Common myeloid progenitor, CD34-positive (primary cell): ENCODE results near the gene CHI3L2.

ENCODE experiments used
- CTCF ChIA-PET: fragments of 350-600 bp; sonication (Branson Sonifier 250); formaldehyde crosslinking; loops from one replicate; lab custom pipeline; 2021; ENCODE audit warnings: antibody characterized with exemption; lab: Charles Lee
- POLR2A ChIA-PET: fragments of 350-600 bp; sonication (Branson Sonifier 250); formaldehyde crosslinking; loops from one replicate; lab custom pipeline; 2021; ENCODE audit warnings: antibody characterized with exemption; lab: Charles Lee
- DNase-seq, 3 donors: peaks; one replicate each; pipeline versions ENCODE4 v3.0.0 to v3.0.0-alpha.2; 2013
- H3K27ac ChIP-seq, 2 experiments: 1 replicate in 1 of 2; 2 replicates in 1 of 2; pipeline ENCODE4 v1.7.0; 2013; ENCODE audit warnings: inconsistent platforms in 2 of 2, low read length in 2 of 2, mild to moderate bottlenecking in 2 of 2, low read depth in 1 of 2, moderate library complexity in 1 of 2; ENCODE audit not compliant: severe bottlenecking in 2 of 2, insufficient read depth in 1 of 2, poor library complexity in 1 of 2
- H3K27me3 ChIP-seq, 5 experiments: replicated peaks in 2 of 5; 1 replicate in 3 of 5; 2 replicates in 2 of 5; pipeline versions ENCODE4 v1.6.1 to v1.7.0; 2013; ENCODE audit warnings: low read length in 4 of 5, mild to moderate bottlenecking in 2 of 5, moderate library complexity in 2 of 5, inconsistent platforms in 1 of 5; ENCODE audit not compliant: insufficient read depth in 5 of 5, control insufficient read depth in 4 of 5
- H3K36me3 ChIP-seq, 4 experiments: 1 replicate in 2 of 4; 2 replicates in 2 of 4; pipeline versions ENCODE4 v1.6.1 to v1.7.0; 2013; ENCODE audit warnings: low read length in 3 of 4, control low read depth in 1 of 4, mild to moderate bottlenecking in 1 of 4; ENCODE audit not compliant: control insufficient read depth in 4 of 4, insufficient read depth in 4 of 4
- H3K4me1 ChIP-seq, 4 experiments: 1 replicate in 3 of 4; 2 replicates in 1 of 4; pipeline versions ENCODE4 v1.6.1 to v1.7.1; 2013; ENCODE audit warnings: low read length in 3 of 4, mild to moderate bottlenecking in 3 of 4, control low read depth in 1 of 4, inconsistent platforms in 1 of 4, moderate library complexity in 1 of 4; ENCODE audit not compliant: control insufficient read depth in 4 of 4, insufficient read depth in 4 of 4; ENCODE audit errors: control extremely low read depth in 1 of 4
- H3K4me3 ChIP-seq, 7 experiments: 1 replicate in 4 of 7; 2 replicates in 3 of 7; pipeline versions ENCODE4 v1.5.1 to v1.7.0; 2013; ENCODE audit warnings: mild to moderate bottlenecking in 7 of 7, low read length in 6 of 7, moderate library complexity in 6 of 7, inconsistent platforms in 2 of 7, low read depth in 2 of 7, control low read depth in 1 of 7; ENCODE audit not compliant: insufficient read depth in 4 of 7, control insufficient read depth in 1 of 7; ENCODE audit errors: extremely low read depth in 1 of 7
- H3K9me3 ChIP-seq, 5 experiments: 1 replicate in 4 of 5; 2 replicates in 1 of 5; pipeline versions ENCODE4 v1.6.1 to v1.7.1; 2013; ENCODE audit warnings: low read length in 4 of 5, mild to moderate bottlenecking in 2 of 5, inconsistent platforms in 1 of 5, low read depth in 1 of 5, moderate library complexity in 1 of 5; ENCODE audit not compliant: control insufficient read depth in 4 of 5, insufficient read depth in 2 of 5; ENCODE audit errors: control extremely low read depth in 1 of 5
- WGBS: methylation state at CpG from one replicate; pipeline ENCODE4 v1.1.5; 2013; ENCODE audit not compliant: insufficient coverage; 5-methylcytosine and 5-hydroxymethylcytosine counted together

CHI3L2 gene

DNA sequence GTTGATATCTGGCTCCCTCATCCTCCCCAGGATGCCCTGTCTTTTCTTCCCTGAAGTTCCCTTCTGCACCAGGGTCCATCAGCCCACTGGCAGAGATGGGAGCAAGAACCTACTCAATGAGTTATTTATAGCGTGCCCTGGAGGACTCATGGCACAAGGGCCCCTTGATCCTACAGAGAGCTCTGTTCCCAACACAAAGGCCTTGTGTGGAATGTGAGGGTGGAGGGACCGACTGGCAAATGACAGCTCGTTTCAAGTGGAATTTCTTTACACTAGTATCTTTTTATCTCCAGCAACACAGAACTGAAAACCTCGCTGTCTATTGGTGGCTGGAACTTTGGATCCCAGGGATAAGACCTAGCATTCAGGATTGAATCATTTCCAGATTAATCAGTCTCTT is 22.4 kb downstream of the CHI3L2 start:
- H3K9me3 ChIP-seq: no peaks in the 10 kb centered on the region
- H3K27ac ChIP-seq: no peak overlapping the region
- ChIA-PET CTCF (no interaction called here), POLR2A (no interaction called here)
- WGBS: 90% methylated on average over 3 of the region's 4 CpGs
- no peaks in the 10 kb centered on the region for H3K36me3 ChIP-seq
- peaks cover 0 to 7% (median 0%) of the 10 kb centered on the region in 5 experiments for H3K27me3 ChIP-seq
- no peak overlapping the region for H3K4me3 ChIP-seq
- H3K4me1 ChIP-seq: no peaks in the 10 kb centered on the region
- no peak for DNase-seq

GRCh38 chr1:111251570-111251969 is 24.1 kb downstream of the CHI3L2 start:
- Histone ChIP-seq H3K4me1 (no peaks in the 10 kb centered on the region), H3K27ac (no peak overlapping the region), H3K27me3 (peaks cover 0 to 13% (median 1%) of the 10 kb centered on the region in 5 experiments), H3K36me3 (no peaks in the 10 kb centered on the region), H3K9me3 (no peaks in the 10 kb centered on the region), H3K4me3 (no peak overlapping the region)
- CTCF ChIA-PET: no interaction called here
- POLR2A ChIA-PET: interaction anchor here (0.6 kb wide), 1 partner anchor 120 kb away, joined by 3 read pairs; no protein-coding TSS in a partner anchor
- no peak for DNase-seq
- 85% methylated on average over 7 of the region's 8 CpGs for WGBS

DNA sequence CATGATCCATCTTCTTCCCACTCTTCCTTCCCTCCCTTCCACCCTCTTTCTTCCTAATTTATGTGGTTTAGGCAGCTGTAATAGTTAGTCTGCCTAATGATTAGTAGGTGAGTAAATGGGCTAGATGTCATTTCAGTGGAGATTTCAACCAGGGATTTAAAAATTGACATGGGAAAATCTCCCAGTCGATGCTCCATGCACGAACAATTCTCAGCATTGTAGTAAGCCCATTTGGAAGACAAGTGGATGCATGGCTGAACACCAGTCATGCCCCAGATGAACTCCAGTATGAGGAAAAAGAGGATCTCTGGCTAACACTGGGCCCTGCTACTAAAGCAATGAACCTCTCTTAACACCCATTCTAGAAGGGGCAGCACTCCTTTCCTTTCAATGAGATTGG is 25.3 kb downstream of the CHI3L2 start:
- Histone ChIP-seq H3K4me1 (no peaks in the 10 kb centered on the region), H3K9me3 (no peaks in the 10 kb centered on the region), H3K27ac (no peak overlapping the region), H3K36me3 (no peaks in the 10 kb centered on the region), H3K4me3 (no peak overlapping the region), H3K27me3 (peaks cover 0 to 14% (median 1%) of the 10 kb centered on the region in 5 experiments)
- DNase-seq: no peak
- WGBS: 91% methylated on average over 2 of the region's 2 CpGs
- ChIA-PET CTCF (no interaction called here), POLR2A (no interaction called here)

DNA sequence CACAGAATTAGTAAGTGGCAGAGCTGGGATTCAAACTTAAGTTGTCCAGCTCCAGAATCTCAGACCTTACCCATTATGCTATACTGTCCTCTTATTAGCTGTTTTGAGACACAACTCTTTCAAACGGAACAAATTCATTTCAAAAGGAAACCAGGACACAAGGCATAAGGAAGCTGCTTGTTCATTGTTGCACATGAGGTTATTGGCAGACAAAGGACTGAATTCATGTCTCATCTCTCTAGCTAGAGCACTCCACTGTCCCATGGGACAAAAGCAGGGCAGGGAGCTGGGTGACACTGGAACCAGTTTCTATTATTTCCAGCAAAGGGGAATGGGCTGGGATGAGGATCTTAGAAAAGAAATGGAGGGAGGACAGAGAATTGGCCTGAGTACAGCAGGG is 26.4 kb downstream of the CHI3L2 start:
- no CpG with 5 or more reads among the region's 1 CpG for WGBS
- peaks cover 0 to 14% (median 1%) of the 10 kb centered on the region in 5 experiments for H3K27me3 ChIP-seq
- no peaks in the 10 kb centered on the region for H3K4me1 ChIP-seq
- CTCF ChIA-PET: interaction anchor here (0.8 to 1.1 kb wide), 2 partner anchors 12 to 13 kb away, joined by 3 to 4 read pairs; no protein-coding TSS in a partner anchor
- DNase-seq: no peak
- H3K36me3 ChIP-seq: no peaks in the 10 kb centered on the region
- no peaks in the 10 kb centered on the region for H3K9me3 ChIP-seq
- H3K27ac ChIP-seq: no peak overlapping the region
- POLR2A ChIA-PET: no interaction called here
- no peak overlapping the region for H3K4me3 ChIP-seq

DNA sequence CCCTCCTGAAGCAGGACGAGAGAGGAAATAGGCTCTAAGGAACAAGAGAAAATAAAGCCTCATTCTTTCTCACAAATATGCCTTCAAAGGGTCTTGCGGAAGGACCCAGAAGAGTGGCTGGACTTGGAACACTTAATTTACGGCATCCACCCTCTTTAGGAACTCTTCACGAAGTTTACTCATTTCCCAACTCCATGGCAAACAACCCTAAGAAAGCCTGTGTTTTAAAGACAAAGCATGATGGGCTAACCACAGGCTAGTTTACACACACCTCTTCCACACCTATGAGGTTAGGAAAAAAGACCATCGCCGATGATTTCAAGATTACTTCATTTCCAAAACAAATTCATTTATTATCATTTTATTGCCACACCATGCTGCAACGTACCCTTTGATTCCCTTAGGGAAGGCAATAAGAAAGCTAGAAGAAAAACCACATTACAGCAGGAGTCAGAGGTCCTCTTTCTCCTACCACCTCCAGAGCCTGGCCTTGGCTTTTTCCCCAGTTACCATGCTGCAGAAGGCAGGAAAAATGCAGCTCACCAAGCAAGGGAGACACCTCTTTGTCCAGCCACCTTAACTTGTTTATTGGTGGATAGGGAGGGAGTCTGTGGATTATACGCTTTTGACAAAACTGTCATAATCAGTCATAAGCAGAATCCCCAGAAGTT is 29.6 kb downstream of the CHI3L2 start:
- ChIA-PET POLR2A (no interaction called here), CTCF (interaction anchor here (1.6 kb wide), 1 partner anchor 9 kb away, joined by 4 read pairs; no protein-coding TSS in a partner anchor)
- WGBS: 92% methylated on average over 6 of the region's 8 CpGs
- DNase-seq: no peak
- Histone ChIP-seq H3K36me3 (no peaks in the 10 kb centered on the region), H3K9me3 (peaks cover 0 to 1% (median 0%) of the 10 kb centered on the region in 5 experiments), H3K4me3 (no peak overlapping the region), H3K27ac (no peak overlapping the region), H3K4me1 (no peaks in the 10 kb centered on the region), H3K27me3 (peaks cover 0 to 11% (median 1%) of the 10 kb centered on the region in 5 experiments)

DNA sequence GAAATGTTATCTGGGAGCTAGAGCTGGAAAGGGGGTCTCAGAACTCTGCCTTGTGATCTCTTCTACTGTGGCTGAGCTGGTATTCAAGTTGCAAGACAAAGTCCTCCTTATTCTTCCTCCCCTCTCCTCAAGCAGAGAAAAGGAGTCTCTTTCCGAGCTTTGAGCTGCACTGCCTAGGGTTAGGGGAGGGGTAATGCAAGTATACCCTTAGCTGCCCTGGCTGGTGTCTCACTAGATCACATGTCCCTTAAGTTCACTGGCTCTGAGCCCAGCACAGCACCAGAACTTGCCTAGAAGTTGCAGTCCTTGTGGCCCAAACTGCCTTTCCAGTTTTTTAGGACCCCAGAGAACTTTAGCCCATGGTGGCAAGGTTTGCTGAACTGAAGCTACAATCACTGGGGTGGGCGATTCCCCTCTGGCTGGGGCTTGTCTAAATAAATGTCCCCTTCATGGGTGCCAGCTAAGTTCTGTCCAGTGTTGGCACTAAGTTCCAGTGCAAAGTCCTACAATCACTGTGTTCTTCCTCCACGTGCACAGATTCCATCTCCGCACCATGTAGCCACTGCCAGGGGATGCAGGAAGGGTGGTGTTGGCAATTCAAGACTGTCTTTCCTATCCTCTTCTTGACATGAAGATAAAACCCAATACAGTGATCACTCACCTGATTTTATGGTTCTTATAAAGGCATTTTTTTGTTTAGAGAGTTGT is 40.4 kb downstream of the CHI3L2 start:
- CTCF ChIA-PET: interaction anchor here (1.0 kb wide), 1 partner anchor 72 kb away, joined by 4 read pairs; no protein-coding TSS in a partner anchor
- POLR2A ChIA-PET: no interaction called here
- WGBS: 78% methylated on average over 1 of the region's 4 CpGs

More for the DNA sequence above, 40.4 kb downstream of the CHI3L2 start:
- Histone ChIP-seq H3K36me3 (no peaks in the 10 kb centered on the region), H3K27ac (no peak overlapping the region), H3K4me3 (no peak overlapping the region), H3K27me3 (peaks cover 22 to 50% (median 41%) of the 10 kb centered on the region in 5 experiments), H3K9me3 (peaks cover 3 to 11% (median 6%) of the 10 kb centered on the region in 5 experiments), H3K4me1 (peaks cover 0 to 8% (median 4%) of the 10 kb centered on the region in 4 experiments)
- DNase-seq: no peak
